ENCODE results near the gene SPEM2.

SPEM2 gene

GRCh38 chr17:7425316-7425715, at the start of gene SPEM2:
Gene SPEM2, plus strand, starts transcription at chr17:7425616. Its CDS starts 73 bp downstream, at chr17:7425689.
- DNase-seq (ENCODE audit: low read depth in 1 of 2, low spot score in 1 of 2), result no peak

DNA sequence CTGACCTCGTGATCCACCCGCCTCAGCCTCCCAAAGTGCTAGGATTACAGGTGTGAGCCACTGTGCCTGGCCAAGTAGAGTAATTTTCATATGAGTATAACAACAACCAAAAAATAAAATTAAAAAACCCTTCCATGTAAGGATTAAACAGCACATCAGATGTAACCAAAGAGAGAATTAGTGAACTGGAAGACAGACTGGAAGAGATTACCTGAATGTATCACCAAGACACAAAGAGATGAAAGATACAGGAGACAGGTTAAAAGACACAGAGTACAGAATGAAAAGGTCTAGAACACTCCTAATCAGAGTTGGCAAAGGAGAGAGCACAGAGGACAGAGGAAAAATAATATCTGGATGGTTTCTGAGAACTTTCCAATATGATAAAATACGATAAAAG, 46.3 kb upstream of the SPEM2 start:
- DNase-seq (ENCODE audit: low read depth in 1 of 2, low spot score in 1 of 2), result no peak

DNA sequence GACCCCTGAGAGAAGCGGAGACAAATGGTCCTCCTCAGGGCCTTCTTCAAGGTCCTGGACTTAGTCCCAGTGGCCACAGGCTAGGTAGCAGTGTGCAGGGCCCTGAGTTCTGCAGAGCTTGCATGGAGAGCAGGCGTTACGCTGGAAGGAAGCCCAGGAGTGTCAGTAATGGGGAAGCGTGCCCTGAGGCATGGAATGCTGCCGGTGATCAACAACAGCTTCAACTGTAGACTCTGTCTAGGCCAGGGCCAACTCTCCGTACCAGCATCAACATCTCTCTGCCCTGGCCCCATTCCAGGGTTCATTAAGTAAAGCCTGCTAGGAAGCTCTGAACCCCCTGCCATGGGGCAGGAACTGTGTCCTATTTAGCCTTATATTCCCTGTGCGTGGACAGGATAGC, 45.1 kb upstream of the SPEM2 start:
- no peak for DNase-seq (ENCODE audit: low read depth in 1 of 2, low spot score in 1 of 2)

GRCh38 chr17:7380855-7381683, 44.3 kb upstream of the SPEM2 start, which contains the start of gene TNK1:
Gene TNK1, plus strand, starts transcription at chr17:7381089. Its CDS starts 1,838 bp downstream, at chr17:7382927.
- no peak for DNase-seq (ENCODE audit: low read depth in 1 of 2, low spot score in 1 of 2)

GRCh38 chr17:7382901-7383300, 42.5 kb upstream of the SPEM2 start:
- no peak for DNase-seq (ENCODE audit: low read depth in 1 of 2, low spot score in 1 of 2)

DNA sequence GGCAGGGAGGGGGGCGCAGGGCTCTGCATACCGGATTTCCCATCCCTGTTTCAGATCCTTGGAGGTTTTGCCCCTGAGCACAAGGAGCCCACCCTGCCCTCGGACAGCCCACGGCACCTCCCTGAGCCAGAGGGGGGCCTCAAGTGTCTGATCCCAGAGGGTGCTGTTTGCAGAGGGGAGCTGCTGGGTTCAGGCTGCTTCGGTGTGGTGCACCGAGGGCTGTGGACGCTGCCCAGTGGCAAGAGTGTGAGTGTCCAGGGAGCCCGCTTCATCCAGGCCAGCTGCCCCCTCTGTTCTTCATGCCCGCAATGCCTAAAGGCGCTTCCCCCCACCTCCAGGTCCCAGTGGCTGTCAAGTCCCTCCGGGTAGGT, 42.1 kb upstream of the SPEM2 start:
- no peak for DNase-seq (ENCODE audit: low read depth in 1 of 2, low spot score in 1 of 2)

DNA sequence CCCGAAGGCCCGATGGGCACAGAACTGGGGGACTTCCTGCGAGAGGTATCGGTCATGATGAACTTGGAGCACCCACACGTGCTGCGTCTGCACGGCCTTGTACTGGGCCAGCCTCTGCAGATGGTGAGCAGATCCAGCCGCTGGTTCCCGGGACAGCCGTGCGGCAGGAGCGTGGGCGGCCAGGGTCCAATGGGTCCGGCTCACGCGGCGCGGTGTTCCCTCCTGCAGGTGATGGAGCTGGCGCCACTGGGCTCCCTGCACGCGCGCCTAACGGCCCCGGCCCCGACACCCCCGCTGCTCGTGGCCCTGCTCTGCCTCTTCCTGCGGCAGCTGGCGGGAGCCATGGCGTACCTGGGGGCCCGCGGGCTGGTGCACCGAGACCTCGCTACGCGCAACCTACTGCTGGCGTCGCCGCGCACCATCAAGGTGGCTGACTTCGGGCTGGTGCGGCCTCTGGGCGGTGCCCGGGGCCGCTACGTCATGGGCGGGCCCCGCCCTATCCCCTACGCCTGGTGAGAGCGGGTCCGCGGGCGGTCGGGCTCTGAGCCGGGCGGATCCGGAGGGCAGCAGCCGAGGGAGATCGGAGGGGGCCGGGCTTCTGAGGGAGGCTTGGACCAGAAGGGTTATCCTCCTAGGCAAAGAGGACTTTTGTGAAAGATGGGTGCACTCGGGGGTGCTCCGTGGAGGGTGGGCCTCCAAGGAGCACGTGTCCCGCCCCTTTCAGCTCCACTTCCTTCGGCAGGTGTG, 41.5 kb upstream of the SPEM2 start:
- peak; percentile 51 to 59 for DNase-seq (ENCODE audit: low read depth in 1 of 2, low spot score in 1 of 2)

DNA sequence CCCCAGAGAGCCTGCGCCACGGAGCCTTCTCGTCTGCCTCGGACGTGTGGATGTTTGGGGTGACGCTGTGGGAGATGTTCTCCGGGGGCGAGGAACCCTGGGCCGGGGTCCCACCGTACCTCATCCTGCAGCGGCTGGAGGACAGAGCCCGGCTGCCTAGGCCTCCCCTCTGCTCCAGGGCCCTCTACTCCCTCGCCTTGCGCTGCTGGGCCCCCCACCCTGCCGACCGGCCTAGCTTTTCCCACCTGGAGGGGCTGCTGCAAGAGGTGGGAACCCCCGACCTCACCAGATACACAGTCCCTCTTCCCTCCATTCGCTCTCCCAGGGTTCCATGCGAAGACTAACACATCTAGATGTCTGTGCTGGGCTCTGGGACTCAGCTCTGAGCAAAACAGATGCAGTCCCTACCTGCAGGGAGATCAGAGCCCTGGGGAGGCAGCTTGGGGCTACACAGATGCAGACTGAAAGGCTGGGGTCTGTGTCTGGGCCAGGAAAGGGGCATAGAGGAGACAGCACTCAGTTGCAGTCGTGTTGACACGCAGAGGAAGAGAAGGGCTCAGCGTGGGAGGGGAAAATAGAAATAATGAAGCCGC, 40.8 kb upstream of the SPEM2 start:
- DNase-seq (ENCODE audit: low read depth in 1 of 2, low spot score in 1 of 2), result no peak

- no peak for DNase-seq (ENCODE audit: low read depth in 1 of 2, low spot score in 1 of 2)
Measured at GRCh38 chr17:7388856-7389255, 36.6 kb upstream of the SPEM2 start.

- DNase-seq (ENCODE audit: low read depth in 1 of 2, low spot score in 1 of 2), result no peak
Measured at GRCh38 chr17:7389924-7390910, 35.2 kb upstream of the SPEM2 start.

- no peak for DNase-seq (ENCODE audit: low read depth in 1 of 2, low spot score in 1 of 2)
Measured at GRCh38 chr17:7391307-7391706, 34.1 kb upstream of the SPEM2 start.

GRCh38 chr17:7392696-7393612, 32.5 kb upstream of the SPEM2 start:
- DNase-seq (ENCODE audit: low read depth in 1 of 2, low spot score in 1 of 2), result no peak

DNA sequence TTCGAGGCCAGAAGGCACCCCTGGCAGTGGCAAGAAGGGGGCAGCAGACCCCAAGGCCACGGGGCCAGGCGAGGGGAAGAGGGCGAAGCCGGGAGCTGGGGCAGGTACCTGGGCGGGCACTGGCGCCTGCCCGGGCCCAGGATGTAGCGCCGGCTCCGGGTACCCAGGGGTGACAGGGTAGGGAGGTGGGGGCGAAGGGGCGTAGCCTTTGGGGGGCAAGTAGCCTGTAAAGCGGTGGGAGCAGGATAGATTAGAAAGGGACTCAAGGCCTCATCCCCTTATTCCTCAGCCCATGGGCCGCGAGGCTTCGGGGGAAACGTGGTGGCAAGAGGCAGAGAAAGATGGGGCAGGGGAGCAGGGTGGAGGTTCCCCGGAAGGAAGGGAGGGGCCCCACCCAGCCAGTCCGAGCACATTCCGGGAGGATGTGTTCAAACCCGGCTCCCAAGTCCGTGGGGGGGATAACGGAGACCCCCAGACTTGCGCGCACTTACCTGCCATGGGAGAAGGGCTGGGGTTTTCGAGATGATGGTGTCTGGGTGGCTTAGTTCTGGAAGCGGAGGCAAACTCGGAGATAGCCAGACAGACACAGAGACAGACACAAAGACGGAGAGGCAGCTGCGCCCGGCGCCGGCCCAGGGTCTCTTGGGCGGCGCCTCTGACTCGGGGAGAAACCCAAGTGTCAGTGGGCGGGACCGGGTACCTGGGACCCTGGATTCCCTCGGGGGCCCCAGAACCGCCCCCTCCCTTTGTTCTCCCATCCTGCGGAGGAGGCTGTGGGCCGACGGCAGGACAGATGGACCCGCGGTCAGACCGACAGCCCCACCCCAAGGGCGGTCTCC, 31.6 kb upstream of the SPEM2 start:
- no peak for DNase-seq (ENCODE audit: low read depth in 1 of 2, low spot score in 1 of 2)

DNA sequence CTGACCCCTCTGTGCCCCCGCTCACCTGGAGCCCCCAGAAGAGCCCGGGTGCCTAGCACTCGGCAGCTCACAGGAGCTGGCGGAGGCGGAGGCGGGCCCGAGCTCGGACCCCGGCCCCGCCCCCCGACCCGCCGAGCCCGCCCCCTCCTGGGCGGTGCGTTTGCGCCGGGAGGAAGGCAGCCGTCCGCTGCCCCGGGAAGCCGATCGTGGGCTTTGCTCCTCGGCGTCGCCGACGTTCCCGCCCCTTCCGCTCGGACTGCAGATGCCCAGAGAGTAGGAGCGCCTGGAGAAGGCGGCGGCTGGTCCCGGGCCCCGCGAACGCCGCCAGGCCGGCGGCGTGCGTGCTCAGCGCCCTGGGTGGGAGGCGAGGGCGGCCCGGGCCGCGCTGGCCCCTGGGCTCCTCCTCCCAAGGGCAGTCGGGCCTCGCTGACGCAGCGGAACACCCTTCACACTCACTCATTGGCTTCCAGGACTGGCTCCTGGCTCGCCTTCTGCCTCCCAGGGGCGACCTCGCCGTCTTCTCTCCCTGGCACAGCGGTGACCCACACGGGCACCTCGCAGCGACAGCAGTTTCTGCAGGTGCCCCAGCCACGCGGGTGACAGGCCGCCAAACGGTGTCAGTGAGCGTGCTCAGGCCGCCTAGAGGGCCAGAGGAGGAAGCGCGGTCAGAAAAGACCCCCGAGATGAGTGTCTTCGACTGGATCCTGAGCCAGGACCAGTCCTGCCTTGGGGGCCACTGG, 30.8 kb upstream of the SPEM2 start, which contains the start of gene PLSCR3:
Gene PLSCR3 (minus strand): TSS at position 74 of the 740 bp plus-strand sequence. CDS start 415 bp downstream, outside the sequence.
- peak; percentile 71 to 75 for DNase-seq (ENCODE audit: low read depth in 1 of 2, low spot score in 1 of 2)

- no peak for DNase-seq (ENCODE audit: low read depth in 1 of 2, low spot score in 1 of 2)
Measured at GRCh38 chr17:7396147-7396546, 29.3 kb upstream of the SPEM2 start.

- no peak for DNase-seq (ENCODE audit: low read depth in 1 of 2, low spot score in 1 of 2)
Measured at GRCh38 chr17:7398612-7399011, 26.8 kb upstream of the SPEM2 start.

DNA sequence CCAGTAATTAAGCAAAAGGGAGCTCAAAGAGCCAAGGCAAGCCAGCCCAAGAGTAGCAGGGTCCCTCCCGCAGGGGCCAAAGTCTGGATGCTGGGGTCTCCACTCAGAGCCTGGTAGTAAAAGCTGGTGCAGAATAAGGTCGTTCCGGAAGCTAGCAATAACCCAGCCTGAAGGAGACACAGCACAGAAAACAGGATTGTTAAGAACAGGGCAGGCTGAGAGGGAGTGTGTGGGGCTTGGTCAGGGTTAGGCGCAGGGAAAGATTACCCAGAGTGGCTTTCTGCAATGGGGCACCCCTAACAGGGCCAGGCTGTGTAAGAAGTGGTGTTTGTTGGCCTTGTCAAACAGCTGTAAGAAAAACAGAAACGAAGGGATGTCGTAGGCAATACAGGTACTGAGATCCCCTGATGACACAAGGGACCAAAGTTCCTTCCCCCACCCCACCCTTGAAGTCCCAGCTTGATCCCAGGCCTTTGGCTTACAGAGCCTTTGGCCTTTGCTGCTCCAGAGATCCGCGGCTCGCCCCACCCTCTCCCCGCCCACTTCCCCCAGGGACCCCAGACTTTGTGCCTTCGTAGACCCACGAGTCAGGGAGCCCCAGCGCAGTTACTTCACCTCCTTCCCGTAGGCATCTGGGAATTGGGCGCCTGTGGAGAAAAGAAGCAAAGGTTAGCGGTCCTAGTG, 22.2 kb upstream of the SPEM2 start:
- DNase-seq (ENCODE audit: low read depth in 1 of 2, low spot score in 1 of 2), result no peak

GRCh38 chr17:7403727-7403976, 21.8 kb upstream of the SPEM2 start:
- no peak for DNase-seq (ENCODE audit: low read depth in 1 of 2, low spot score in 1 of 2)
